IPS DF 4.7 (cell line): ENCODE measurements around the gene WHRN.

ENCODE experiments used
- DNase-seq: peaks from one replicate; pipeline ENCODE4 v3.0.0-alpha.2; 2013; ENCODE audit warnings: low spot score; ENCODE audit errors: extremely low read depth

The WHRN gene

GRCh38 chr9:114515528-114515927 lies 10.3 kb upstream of the WHRN start:
- no peak for DNase-seq

- no peak for DNase-seq
These were observed 8.6 kb upstream of the WHRN start for GRCh38 chr9:114513959-114514267.

- DNase-seq, result no peak
These were observed 8.0 kb upstream of the WHRN start for GRCh38 chr9:114513055-114513958.

GRCh38 chr9:114511978-114512874 lies 7.0 kb upstream of the WHRN start:
- no peak for DNase-seq

- no peak for DNase-seq
These were observed 2.5 kb upstream of the WHRN start for GRCh38 chr9:114507726-114508125.

GRCh38 chr9:114506082-114506390 lies 763 bp upstream of the WHRN start:
- DNase-seq, result no peak

- no peak for DNase-seq
These were observed 709 bp downstream of the WHRN start for GRCh38 chr9:114504341-114505186.

- DNase-seq, result no peak
These were observed 1.5 kb downstream of the WHRN start for GRCh38 chr9:114503522-114504340.

- DNase-seq, result no peak
These were observed 2.3 kb downstream of the WHRN start for GRCh38 chr9:114503009-114503408.

- DNase-seq, result no peak
These were observed 3.2 kb downstream of the WHRN start for GRCh38 chr9:114501796-114502682.

GRCh38 chr9:114500697-114501292 lies 4.5 kb downstream of the WHRN start:
- DNase-seq, result no peak

- no peak for DNase-seq
These were observed 5.2 kb downstream of the WHRN start for GRCh38 chr9:114499941-114500696.

GRCh38 chr9:114499528-114499927 lies 5.7 kb downstream of the WHRN start:
- DNase-seq, result no peak

GRCh38 chr9:114497727-114498382 lies 7.4 kb downstream of the WHRN start:
- no peak for DNase-seq

- DNase-seq, result no peak
These were observed 8.0 kb downstream of the WHRN start for GRCh38 chr9:114497236-114497635.

GRCh38 chr9:114496011-114496410 lies 9.3 kb downstream of the WHRN start:
- DNase-seq, result no peak

GRCh38 chr9:114494776-114495569 lies 10.3 kb downstream of the WHRN start:
- no peak for DNase-seq
